PC-9 (cell line): ENCODE measurements around the gene NEDD8. TPM values are rescaled to one million over a fixed set of nuclear protein-coding genes. Genes with fewer than 3 reads are reported as not detected.

Source experiments
- BruUV-seq: library from RNA; stranded (reverse); fragments of 400-500 nt; replicated peaks from 2 replicates; lab custom pipeline; 2021; lab: Mats Ljungman, UMichigan
- CTCF ChIA-PET: fragments of 300-600 bp; sonication (Branson Sonifier 250); formaldehyde crosslinking; loops from one replicate; lab custom pipeline; 2022; ENCODE audit warnings: antibody characterized with exemption; lab: Charles Lee
- POLR2A ChIA-PET: fragments of 300-600 bp; sonication (Branson Sonifier 250); formaldehyde crosslinking; loops from one replicate; lab custom pipeline; 2022; ENCODE audit warnings: antibody characterized with exemption; ENCODE audit not compliant: unreplicated experiment; lab: Charles Lee
- DNase-seq, 2 experiments: peaks; one replicate each; pipeline versions ENCODE4 v3.0.0 to v3.0.0-alpha.2; 2015 to 2022; ENCODE audit warnings: mixed read lengths in 1 of 2
- H2AFZ ChIP-seq: fragments of 200-600 bp; sonication (generic); 2 replicates; pipeline ENCODE4 v1.8.1; 2017; ENCODE audit warnings: antibody characterized with exemption
- H3F3A ChIP-seq: fragments of 200-600 bp; sonication (generic); 2 replicates; pipeline ENCODE4 v1.8.1; 2017; ENCODE audit warnings: antibody characterized with exemption, mild to moderate bottlenecking, low read depth; ENCODE audit not compliant: insufficient read depth
- H3K27ac ChIP-seq: fragments of 200-600 bp; sonication (generic); 2 replicates; pipeline ENCODE4 v1.6.1; 2016; ENCODE audit warnings: mixed run types
- H3K27me3 ChIP-seq: fragments of 200-600 bp; sonication (generic); 2 replicates; pipeline ENCODE4 v1.6.1; 2016; ENCODE audit warnings: low read depth, mixed run types; ENCODE audit not compliant: insufficient read depth
- H3K36me3 ChIP-seq: fragments of 200-600 bp; sonication (generic); 2 replicates; pipeline ENCODE4 v1.6.1; 2016; ENCODE audit warnings: low read depth, mixed run types
- H3K4me1 ChIP-seq: fragments of 200-600 bp; sonication (generic); replicated peaks from 2 replicates; pipeline ENCODE4 v1.6.1; 2016; ENCODE audit warnings: mixed run types; ENCODE audit not compliant: insufficient read depth
- H3K4me2 ChIP-seq: fragments of 200-600 bp; sonication (generic); 2 replicates; pipeline ENCODE4 v1.6.1; 2017; ENCODE audit warnings: mixed run types
- H3K4me3 ChIP-seq: fragments of 200-600 bp; sonication (generic); 2 replicates; pipeline ENCODE4 v1.6.1; 2016; ENCODE audit warnings: mixed run types
- H3K79me2 ChIP-seq: fragments of 200-600 bp; sonication (generic); 2 replicates; pipeline ENCODE4 v1.6.1; 2017; ENCODE audit warnings: low read depth, mixed run types
- H3K9me2 ChIP-seq: fragments of 200-600 bp; sonication (generic); 2 replicates; pipeline ENCODE4 v1.8.1; 2017; ENCODE audit warnings: mild to moderate bottlenecking; ENCODE audit not compliant: insufficient read depth
- H3K9me3 ChIP-seq: fragments of 200-600 bp; sonication (generic); 2 replicates; pipeline ENCODE4 v1.8.1; 2016; ENCODE audit warnings: low read depth; ENCODE audit not compliant: insufficient read depth
- H4K20me1 ChIP-seq: fragments of 200-600 bp; sonication (generic); 2 replicates; pipeline ENCODE4 v1.8.1; 2017; ENCODE audit not compliant: insufficient read depth
- CTCF ChIP-seq: fragments of 200-600 bp; sonication (generic); conservative IDR thresholded peaks from 2 replicates; pipeline ENCODE4 v1.6.1; 2017; ENCODE audit warnings: mixed run types, antibody characterized with exemption, mild to moderate bottlenecking, moderate library complexity
- EZH2 ChIP-seq: fragments of 200-600 bp; sonication (generic); IDR thresholded peaks from 2 replicates; pipeline ENCODE4 v1.8.0; 2017; ENCODE audit warnings: antibody characterized with exemption, low read depth
- intact Hi-C: fragments of 100-400 bp; cut with micrococcal nuclease; formaldehyde crosslinking; loops from one replicate; pipeline ENCODE4 v1.10.0; 2022; ENCODE audit not compliant: unreplicated experiment
- total RNA-seq: library from RNA; stranded (reverse); gene quantifications from 2 replicates; pipeline ENCODE4 v1.2.3, GENCODE V29; 2021

The NEDD8 gene
- total RNA-seq, 1 experiment from 2014 or later, result 179 TPM

GRCh38 chr14:24185741-24186140 lies 46.4 kb downstream of the NEDD8 start:
- no peaks in the 10 kb centered on the region for H3K9me2 ChIP-seq
- POLR2A ChIA-PET, result no interaction called here
- no peaks in the 10 kb centered on the region for H3K9me3 ChIP-seq
- intact Hi-C loops, result no loop called here
- no peaks in the 10 kb centered on the region for H3K27me3 ChIP-seq
- no peak for DNase-seq
- peaks cover 3% of the 10 kb centered on the region; the same call in 1 of the 2 replicates for H3F3A ChIP-seq
- H2AFZ ChIP-seq, result no peak overlapping the region
- H3K36me3 ChIP-seq, result no peaks in the 10 kb centered on the region
- H3K79me2 ChIP-seq, result peaks cover 13% of the 10 kb centered on the region
- H3K27ac ChIP-seq, result no peak overlapping the region
- BruUV-seq, result no TSS peak
- TF ChIP-seq CTCF (no peak), EZH2 (no peak)
- H3K4me1 ChIP-seq, result peaks cover 11% of the 10 kb centered on the region
- no peak overlapping the region for H3K4me2 ChIP-seq
- CTCF ChIA-PET, result no interaction called here
- no peaks in the 10 kb centered on the region for H4K20me1 ChIP-seq
- H3K4me3 ChIP-seq, result no peak overlapping the region

DNA sequence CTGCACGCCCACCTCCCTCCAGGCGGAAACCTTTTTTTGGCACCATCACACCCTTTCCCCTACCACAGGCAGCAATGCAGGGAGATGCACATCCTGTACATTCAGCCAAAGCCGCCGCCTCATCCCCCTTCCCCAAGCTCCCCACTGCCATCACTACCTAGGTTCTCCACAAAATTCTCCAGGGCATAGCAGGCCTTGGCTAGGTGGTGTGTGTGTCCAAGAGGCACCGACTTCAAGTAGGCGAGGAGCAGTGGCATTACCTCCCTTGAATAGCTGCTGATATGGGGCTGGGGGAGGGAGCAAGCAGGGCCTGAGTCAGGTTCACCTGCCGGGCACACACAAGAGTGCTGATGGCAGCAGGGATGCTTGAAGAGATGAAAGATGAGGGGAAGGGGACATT lies 47.1 kb downstream of the NEDD8 start:
- intact Hi-C loops, result no loop called here
- DNase-seq, result no peak
- no peak overlapping the region for H3K4me2 ChIP-seq
- no peak overlapping the region for H2AFZ ChIP-seq
- no peaks in the 10 kb centered on the region for H3K27me3 ChIP-seq
- peaks cover 11% of the 10 kb centered on the region for H3K4me1 ChIP-seq
- H3K79me2 ChIP-seq, result peaks cover 13% of the 10 kb centered on the region
- no peak overlapping the region for H3K4me3 ChIP-seq
- no peaks in the 10 kb centered on the region for H3K36me3 ChIP-seq
- H4K20me1 ChIP-seq, result no peaks in the 10 kb centered on the region
- CTCF ChIA-PET, result no interaction called here
- no peaks in the 10 kb centered on the region for H3K9me2 ChIP-seq
- TF ChIP-seq CTCF (no peak), EZH2 (no peak)
- POLR2A ChIA-PET, result no interaction called here
- no peaks in the 10 kb centered on the region for H3K9me3 ChIP-seq
- BruUV-seq, result no TSS peak
- H3K27ac ChIP-seq, result no peak overlapping the region
- peaks cover 3% of the 10 kb centered on the region; the same call in 1 of the 2 replicates for H3F3A ChIP-seq

- POLR2A ChIA-PET, result no interaction called here
- H3K4me2 ChIP-seq, result no peak overlapping the region
- intact Hi-C loops, result no loop called here
- no peak overlapping the region for H2AFZ ChIP-seq
- H3K79me2 ChIP-seq, result peaks cover 13% of the 10 kb centered on the region
- no peaks in the 10 kb centered on the region for H3K9me3 ChIP-seq
- no TSS peak for BruUV-seq
- CTCF ChIA-PET, result no interaction called here
- DNase-seq, result no peak
- H3K4me1 ChIP-seq, result peaks cover 10% of the 10 kb centered on the region
- H3K4me3 ChIP-seq, result no peak overlapping the region
- TF ChIP-seq CTCF (no peak), EZH2 (no peak)
- H3K27me3 ChIP-seq, result no peaks in the 10 kb centered on the region
- no peaks in the 10 kb centered on the region for H3K9me2 ChIP-seq
- H3F3A ChIP-seq, result peaks cover 3% of the 10 kb centered on the region; the same call in 1 of the 2 replicates
- no peaks in the 10 kb centered on the region for H4K20me1 ChIP-seq
- no peak overlapping the region for H3K27ac ChIP-seq
- H3K36me3 ChIP-seq, result no peaks in the 10 kb centered on the region
These were observed 47.8 kb downstream of the NEDD8 start for GRCh38 chr14:24184104-24184970.
